ENCODE measurements around the gene ERC2. TPM values are rescaled to one million over a fixed set of nuclear protein-coding genes. Genes with fewer than 3 reads are reported as not detected.

Gene ERC2
- total RNA-seq, 1 donor, result 0.43 TPM

- peak; percentile 1 for DNase-seq (ENCODE audit: low read depth)
- TF ChIP-seq, protein P1, sequence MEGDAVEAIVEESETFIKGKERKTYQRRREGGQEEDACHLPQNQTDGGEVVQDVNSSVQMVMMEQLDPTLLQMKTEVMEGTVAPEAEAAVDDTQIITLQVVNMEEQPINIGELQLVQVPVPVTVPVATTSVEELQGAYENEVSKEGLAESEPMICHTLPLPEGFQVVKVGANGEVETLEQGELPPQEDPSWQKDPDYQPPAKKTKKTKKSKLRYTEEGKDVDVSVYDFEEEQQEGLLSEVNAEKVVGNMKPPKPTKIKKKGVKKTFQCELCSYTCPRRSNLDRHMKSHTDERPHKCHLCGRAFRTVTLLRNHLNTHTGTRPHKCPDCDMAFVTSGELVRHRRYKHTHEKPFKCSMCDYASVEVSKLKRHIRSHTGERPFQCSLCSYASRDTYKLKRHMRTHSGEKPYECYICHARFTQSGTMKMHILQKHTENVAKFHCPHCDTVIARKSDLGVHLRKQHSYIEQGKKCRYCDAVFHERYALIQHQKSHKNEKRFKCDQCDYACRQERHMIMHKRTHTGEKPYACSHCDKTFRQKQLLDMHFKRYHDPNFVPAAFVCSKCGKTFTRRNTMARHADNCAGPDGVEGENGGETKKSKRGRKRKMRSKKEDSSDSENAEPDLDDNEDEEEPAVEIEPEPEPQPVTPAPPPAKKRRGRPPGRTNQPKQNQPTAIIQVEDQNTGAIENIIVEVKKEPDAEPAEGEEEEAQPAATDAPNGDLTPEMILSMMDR (IDR thresholded peaks at IDR 0.05; ENCODE audit: insufficient read depth, low read depth, low read length), result peak; percentile 27
- no peak overlapping the region for H3K4me3 ChIP-seq (ENCODE audit: low read depth, low read length)
Measured at GRCh38 chr3:56347219-56347871, 120.9 kb downstream of the ERC2 start.

DNA sequence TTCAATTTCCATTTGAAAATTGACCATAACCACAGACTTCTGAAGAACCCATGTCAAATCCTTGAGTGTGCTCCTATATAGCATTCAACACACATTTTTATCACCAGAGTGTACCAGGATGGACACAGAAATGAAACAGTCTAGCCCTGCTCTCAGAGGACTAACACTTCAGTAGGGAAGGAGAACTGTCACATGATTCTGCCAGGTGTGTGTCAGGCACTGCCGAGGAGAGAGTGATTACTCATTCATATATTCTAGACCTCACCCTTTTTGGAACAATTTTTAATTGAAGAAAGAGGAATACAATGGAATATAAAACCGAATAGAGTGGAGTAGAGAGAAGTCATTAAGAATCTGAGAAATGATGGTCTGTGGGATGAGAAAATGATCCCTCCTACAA, 125.8 kb downstream of the ERC2 start:
- no peak for DNase-seq (ENCODE audit: low read depth)
- H3K4me3 ChIP-seq (ENCODE audit: low read depth, low read length), result no peak overlapping the region
- TF ChIP-seq, protein P1 (IDR thresholded peaks at IDR 0.05; ENCODE audit: insufficient read depth, low read depth, low read length), result no peak

- TF ChIP-seq, protein P1 (IDR thresholded peaks at IDR 0.05; ENCODE audit: insufficient read depth, low read depth, low read length), result no peak
- DNase-seq (ENCODE audit: low read depth), result no peak
- H3K4me3 ChIP-seq (ENCODE audit: low read depth, low read length), result no peak overlapping the region
Measured at GRCh38 chr3:56339671-56340070, 128.6 kb downstream of the ERC2 start.

DNA sequence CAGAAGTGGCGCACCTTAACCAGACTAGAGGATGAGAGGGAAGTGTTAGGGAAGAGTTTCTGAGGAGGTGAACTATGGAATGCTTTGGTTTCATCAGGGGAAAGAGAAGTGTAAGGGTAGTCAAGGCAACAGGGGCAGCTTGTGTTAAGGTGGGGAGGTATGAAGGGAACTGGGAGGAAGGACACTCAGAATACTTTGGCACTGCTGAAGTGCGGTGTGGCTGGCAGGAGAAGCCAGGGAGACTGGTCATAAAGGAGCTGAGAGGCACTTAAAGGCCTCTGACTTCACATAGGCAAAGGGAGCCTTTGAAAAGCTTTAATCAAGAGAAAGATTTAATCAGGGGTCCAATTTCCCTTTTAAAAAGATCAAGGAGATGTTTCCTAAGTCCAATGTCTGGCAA, 129.0 kb downstream of the ERC2 start:
- TF ChIP-seq, protein P1 (IDR thresholded peaks at IDR 0.05; ENCODE audit: insufficient read depth, low read depth, low read length), result no peak
- DNase-seq (ENCODE audit: low read depth), result no peak
- H3K4me3 ChIP-seq (ENCODE audit: low read depth, low read length), result no peak overlapping the region

- TF ChIP-seq, protein P1 (IDR thresholded peaks at IDR 0.05; ENCODE audit: insufficient read depth, low read depth, low read length), result no peak
- no peak overlapping the region for H3K4me3 ChIP-seq (ENCODE audit: low read depth, low read length)
Measured at GRCh38 chr3:56336023-56336422, 132.2 kb downstream of the ERC2 start.

DNA sequence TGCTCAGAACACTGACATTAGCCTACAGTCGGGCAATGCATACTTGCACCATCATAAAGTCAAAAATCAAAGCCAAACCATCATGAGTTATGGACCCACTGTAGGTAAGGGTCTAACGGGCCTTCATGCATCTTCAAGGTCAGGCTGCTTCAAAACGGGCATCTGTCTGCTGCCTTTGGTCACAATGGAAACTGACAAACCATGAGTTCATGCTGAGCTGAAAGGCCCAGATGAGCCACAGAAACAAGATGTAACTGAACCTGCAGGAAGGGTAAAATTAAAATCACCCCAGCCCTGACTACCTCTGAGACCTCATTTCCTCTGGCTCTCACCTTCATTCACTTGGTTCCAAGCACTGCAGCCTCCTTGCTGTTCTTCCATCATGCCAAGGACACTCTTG, 143.8 kb downstream of the ERC2 start:
- TF ChIP-seq, protein P1 (IDR thresholded peaks at IDR 0.05; ENCODE audit: insufficient read depth, low read depth, low read length), result no peak
- DNase-seq (ENCODE audit: low read depth), result no peak
- H3K4me3 ChIP-seq (ENCODE audit: low read depth, low read length), result no peak overlapping the region

More at GRCh38 chr3:56336023-56336422, 132.2 kb downstream of the ERC2 start:
- DNase-seq (ENCODE audit: low read depth), result no peak

DNA sequence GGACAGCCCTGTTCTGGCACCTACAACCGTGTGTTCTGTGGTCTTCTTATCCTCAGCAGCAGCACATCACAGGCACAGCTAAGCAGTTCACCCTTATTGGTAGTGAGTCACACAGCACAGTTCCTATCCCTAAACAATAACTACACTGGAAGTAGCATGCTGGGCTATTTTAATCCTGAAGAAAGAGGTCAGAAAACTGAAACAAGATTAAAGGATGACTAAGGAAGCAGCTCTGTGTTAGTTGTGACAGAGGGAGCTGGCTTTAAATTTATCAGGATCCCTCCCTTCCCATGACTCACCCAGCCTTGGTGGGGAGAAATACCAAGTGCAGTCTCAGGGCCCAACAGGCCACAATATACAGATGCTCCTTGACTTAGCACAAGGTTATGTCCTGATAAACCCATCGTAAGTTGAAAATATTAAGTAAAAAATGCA, 144.3 kb downstream of the ERC2 start:
- H3K4me3 ChIP-seq (ENCODE audit: low read depth, low read length), result no peak overlapping the region

More for the DNA sequence above, 144.3 kb downstream of the ERC2 start:
- peak; percentile 75 for DNase-seq (ENCODE audit: low read depth)
- TF ChIP-seq, protein P1 (IDR thresholded peaks at IDR 0.05; ENCODE audit: insufficient read depth, low read depth, low read length), result no peak

All from fibroblast of villous mesenchyme (primary cell).